ENCODE data around the gene EXPH5. TPM values are rescaled to one million over a fixed set of nuclear protein-coding genes. Genes with fewer than 3 reads are reported as not detected.

EXPH5 gene
- total RNA-seq, 1 donor, result 0.72 TPM

DNA sequence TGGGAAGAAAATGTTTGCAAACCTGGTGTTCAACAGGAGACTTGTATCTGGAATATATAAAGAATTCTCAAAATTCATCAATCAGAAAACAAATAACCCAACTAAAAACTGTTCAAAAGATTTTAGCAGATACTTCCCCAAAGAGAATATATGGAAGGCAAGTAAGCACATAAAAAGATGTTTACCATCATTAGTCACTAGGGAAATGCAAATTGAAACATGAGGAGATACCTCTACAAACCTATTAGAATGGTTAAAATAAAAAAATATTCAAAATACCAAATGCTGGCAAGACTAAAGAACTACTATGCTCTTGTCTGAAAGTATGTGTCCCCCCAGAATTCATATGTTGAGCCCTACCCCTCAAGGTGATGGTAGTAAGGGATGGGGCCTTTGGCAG, 8.6 kb downstream of the EXPH5 start:
- no peak overlapping the region for H3K4me3 ChIP-seq (ENCODE audit: low read depth, low read length)
- no peak for DNase-seq (ENCODE audit: low read depth)
- TF ChIP-seq, protein P1, sequence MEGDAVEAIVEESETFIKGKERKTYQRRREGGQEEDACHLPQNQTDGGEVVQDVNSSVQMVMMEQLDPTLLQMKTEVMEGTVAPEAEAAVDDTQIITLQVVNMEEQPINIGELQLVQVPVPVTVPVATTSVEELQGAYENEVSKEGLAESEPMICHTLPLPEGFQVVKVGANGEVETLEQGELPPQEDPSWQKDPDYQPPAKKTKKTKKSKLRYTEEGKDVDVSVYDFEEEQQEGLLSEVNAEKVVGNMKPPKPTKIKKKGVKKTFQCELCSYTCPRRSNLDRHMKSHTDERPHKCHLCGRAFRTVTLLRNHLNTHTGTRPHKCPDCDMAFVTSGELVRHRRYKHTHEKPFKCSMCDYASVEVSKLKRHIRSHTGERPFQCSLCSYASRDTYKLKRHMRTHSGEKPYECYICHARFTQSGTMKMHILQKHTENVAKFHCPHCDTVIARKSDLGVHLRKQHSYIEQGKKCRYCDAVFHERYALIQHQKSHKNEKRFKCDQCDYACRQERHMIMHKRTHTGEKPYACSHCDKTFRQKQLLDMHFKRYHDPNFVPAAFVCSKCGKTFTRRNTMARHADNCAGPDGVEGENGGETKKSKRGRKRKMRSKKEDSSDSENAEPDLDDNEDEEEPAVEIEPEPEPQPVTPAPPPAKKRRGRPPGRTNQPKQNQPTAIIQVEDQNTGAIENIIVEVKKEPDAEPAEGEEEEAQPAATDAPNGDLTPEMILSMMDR (IDR thresholded peaks at IDR 0.05; ENCODE audit: insufficient read depth, low read length), result no peak

DNA sequence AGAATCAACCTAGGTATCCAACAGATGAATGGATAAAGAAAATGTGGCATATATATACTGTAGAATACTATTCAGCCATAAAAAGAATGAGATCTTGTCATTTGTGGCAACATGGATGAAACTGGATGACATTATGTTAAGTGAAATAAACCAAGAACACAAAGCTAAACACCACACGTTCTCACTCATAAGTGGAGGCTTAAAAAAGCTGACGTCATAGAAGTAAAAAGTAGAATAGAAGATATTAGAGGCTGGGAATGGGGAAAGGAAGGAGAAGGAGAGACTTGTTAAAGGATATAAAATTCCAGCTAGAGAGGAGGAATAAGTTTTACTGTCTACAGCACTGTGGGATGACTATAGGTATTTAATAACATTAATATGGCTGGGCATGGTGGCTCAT, 12.9 kb downstream of the EXPH5 start:
- TF ChIP-seq, protein P1 (IDR thresholded peaks at IDR 0.05; ENCODE audit: insufficient read depth, low read length), result no peak
- no peak for DNase-seq (ENCODE audit: low read depth)
- H3K4me3 ChIP-seq (ENCODE audit: low read depth, low read length), result no peak overlapping the region

DNA sequence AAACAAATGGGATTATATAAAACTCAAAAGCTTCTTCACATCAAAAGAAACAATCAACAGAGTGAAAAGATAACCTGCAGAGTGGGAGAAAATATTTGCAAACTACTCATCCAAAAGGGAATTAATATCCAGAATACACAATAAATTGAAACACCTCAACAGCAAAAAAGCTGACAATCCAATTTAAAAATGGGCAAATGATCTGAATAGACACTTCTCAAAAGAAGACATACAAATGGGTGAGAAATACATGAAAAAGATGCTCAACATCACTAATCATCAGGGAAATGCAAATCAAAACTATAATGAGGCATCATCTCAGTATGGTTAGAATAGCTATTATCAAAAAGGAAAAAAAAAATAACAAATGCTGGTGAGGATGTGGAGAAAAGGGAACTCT, 13.5 kb downstream of the EXPH5 start:
- no peak for DNase-seq (ENCODE audit: low read depth)
- TF ChIP-seq, protein P1 (IDR thresholded peaks at IDR 0.05; ENCODE audit: insufficient read depth, low read length), result no peak
- no peak overlapping the region for H3K4me3 ChIP-seq (ENCODE audit: low read depth, low read length)

DNA sequence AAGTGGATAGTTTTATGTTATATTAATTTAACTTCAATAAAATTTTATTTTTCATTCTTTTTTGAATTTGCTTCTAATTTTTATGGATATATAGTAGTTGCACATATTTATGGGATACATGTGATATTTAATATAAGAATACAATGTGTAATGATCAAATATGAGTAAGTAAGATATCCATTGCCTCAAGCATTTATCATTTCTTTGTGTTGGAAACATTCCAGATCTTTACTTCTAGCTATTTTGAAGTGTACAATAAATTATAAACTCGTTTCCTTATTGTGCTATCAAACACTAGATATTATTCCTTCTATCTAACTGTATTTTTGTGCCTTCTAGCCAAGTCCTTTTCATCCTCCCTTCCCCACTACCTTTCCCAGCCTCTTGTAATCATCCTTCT, 17.0 kb downstream of the EXPH5 start:
- DNase-seq (ENCODE audit: low read depth), result no peak
- H3K4me3 ChIP-seq (ENCODE audit: low read depth, low read length), result no peak overlapping the region
- TF ChIP-seq, protein P1 (IDR thresholded peaks at IDR 0.05; ENCODE audit: insufficient read depth, low read length), result no peak

DNA sequence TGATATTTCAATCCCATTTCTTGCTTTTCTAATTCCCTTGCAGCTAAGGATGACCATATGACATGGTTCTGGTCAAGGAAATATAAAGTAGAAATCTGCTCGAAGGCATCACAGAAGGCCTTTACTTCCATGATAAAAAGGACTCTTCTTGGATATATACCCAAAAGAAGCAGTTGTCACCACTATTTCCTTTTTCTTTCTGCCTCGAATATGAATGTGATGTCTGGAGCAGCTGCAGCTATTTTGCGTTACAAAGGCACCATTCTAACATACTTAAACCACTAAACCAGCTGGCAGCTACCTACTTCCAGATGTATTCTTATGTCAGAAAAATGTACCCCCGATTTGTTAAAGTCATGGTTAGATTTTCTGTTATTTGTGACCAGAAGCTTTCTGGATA, 18.9 kb downstream of the EXPH5 start:
- TF ChIP-seq, protein P1 (IDR thresholded peaks at IDR 0.05; ENCODE audit: insufficient read depth, low read length), result no peak
- H3K4me3 ChIP-seq (ENCODE audit: low read depth, low read length), result no peak overlapping the region
- no peak for DNase-seq (ENCODE audit: low read depth)

DNA sequence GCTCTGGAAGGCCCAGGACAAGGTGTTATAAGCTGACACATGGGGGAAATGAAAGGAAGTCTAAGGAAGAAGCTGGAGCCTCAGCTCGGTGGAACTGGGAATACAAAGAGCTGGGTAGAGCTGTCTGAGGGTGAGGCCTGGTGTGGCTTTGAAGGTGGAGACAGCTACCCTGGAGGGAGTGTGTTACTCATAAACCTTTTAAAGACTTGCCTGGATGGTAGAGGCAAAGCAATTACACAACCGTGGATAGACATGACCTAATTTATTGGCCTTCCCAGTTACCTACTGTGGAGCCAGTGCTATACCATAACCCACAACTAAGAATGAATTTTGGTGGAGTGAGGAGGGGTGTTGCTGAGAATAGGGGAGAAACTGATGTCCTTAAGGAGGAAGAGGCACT, 22.6 kb downstream of the EXPH5 start:
- no peak overlapping the region for H3K4me3 ChIP-seq (ENCODE audit: low read depth, low read length)
- TF ChIP-seq, protein P1 (IDR thresholded peaks at IDR 0.05; ENCODE audit: insufficient read depth, low read length), result no peak
- DNase-seq (ENCODE audit: low read depth), result no peak

DNA sequence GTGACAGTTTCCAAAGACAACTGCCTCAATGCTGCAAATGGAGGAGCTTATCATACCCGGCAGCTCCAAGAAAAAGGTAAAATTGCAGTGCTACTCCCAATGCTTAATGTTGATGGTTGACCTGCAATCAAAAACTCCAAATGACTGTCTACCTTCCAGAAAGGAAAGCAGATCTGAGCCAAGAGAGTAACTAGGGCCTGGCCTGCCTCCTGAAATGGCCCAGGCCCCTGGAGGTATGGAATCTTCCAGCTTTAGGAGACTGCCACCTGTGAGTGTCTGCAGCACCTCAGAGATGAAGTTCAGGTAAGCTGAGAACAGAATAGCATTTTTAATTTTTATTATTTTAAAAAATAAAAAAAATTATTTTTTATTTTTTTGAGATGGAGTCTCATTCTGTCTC, 23.7 kb downstream of the EXPH5 start:
- TF ChIP-seq, protein P1 (IDR thresholded peaks at IDR 0.05; ENCODE audit: insufficient read depth, low read length), result no peak
- no peak overlapping the region for H3K4me3 ChIP-seq (ENCODE audit: low read depth, low read length)
- DNase-seq (ENCODE audit: low read depth), result no peak
